PC-9 (cell line): ENCODE results near the gene N4BP2L1.

Source experiments
- CTCF ChIP-seq: fragments of 200-600 bp; sonication (generic); conservative IDR thresholded peaks from 2 replicates; pipeline ENCODE4 v1.6.1; 2017; ENCODE audit warnings: mixed run types, antibody characterized with exemption, mild to moderate bottlenecking, moderate library complexity
- EZH2 ChIP-seq: fragments of 200-600 bp; sonication (generic); IDR thresholded peaks from 2 replicates; pipeline ENCODE4 v1.8.0; 2017; ENCODE audit warnings: antibody characterized with exemption, low read depth

GRCh38 chr13:32391101-32391619 lies 36.8 kb downstream of the N4BP2L1 start:
- TF ChIP-seq CTCF: no peak
- TF ChIP-seq EZH2: no peak
